Hematopoietic multipotent progenitor cell treated with erythropoietin and hydrocortisone succinate and interleukin-3 and kit ligand, for 8 days (in vitro differentiated cells): ENCODE data around the gene SYNGR3.

Experiments used
- DNase-seq: peaks from one replicate; pipeline ENCODE4 v3.0.0-alpha.2; 2015

SYNGR3 gene

GRCh38 chr16:1978476-1979120 is 11.2 kb upstream of the SYNGR3 start:
- DNase-seq, result no peak

- DNase-seq, result no peak
Observed at GRCh38 chr16:1979271-1980029, 10.3 kb upstream of the SYNGR3 start.

GRCh38 chr16:1980030-1980769 is 9.6 kb upstream of the SYNGR3 start:
- DNase-seq, result peak; percentile 16

GRCh38 chr16:1980770-1981087 is 9.0 kb upstream of the SYNGR3 start:
- no peak for DNase-seq

GRCh38 chr16:1981398-1981836 is 8.4 kb upstream of the SYNGR3 start, which contains the start of gene NOXO1:
Gene NOXO1 (minus strand): TSS chr16:1981469. CDS start chr16:1981179, 290 bp downstream.
- peak; percentile 10 for DNase-seq

GRCh38 chr16:1982013-1982433 is 7.7 kb upstream of the SYNGR3 start:
- DNase-seq, result no peak

GRCh38 chr16:1982991-1983543 is 6.7 kb upstream of the SYNGR3 start:
- no peak for DNase-seq

- DNase-seq, result peak; percentile 82
Observed at GRCh38 chr16:1983544-1984346, 6.0 kb upstream of the SYNGR3 start, which contains the start of gene GFER. Gene GFER (plus strand): TSS chr16:1984193. CDS start chr16:1984219, 26 bp downstream.

GRCh38 chr16:1984347-1985225 is 5.2 kb upstream of the SYNGR3 start:
- DNase-seq, result no peak

- DNase-seq, result no peak
Observed at GRCh38 chr16:1985466-1986150, 4.2 kb upstream of the SYNGR3 start.

- DNase-seq, result no peak
Observed at GRCh38 chr16:1987198-1987597, 2.6 kb upstream of the SYNGR3 start.

- no peak for DNase-seq
Observed at GRCh38 chr16:1990101-1990350, 256 bp downstream of the SYNGR3 start.

- no peak for DNase-seq
Observed at GRCh38 chr16:1990351-1991134, 773 bp downstream of the SYNGR3 start.

- DNase-seq, result no peak
Observed at GRCh38 chr16:1991135-1991551, 1.4 kb downstream of the SYNGR3 start.

- no peak for DNase-seq
Observed at GRCh38 chr16:1991588-1991947, 1.8 kb downstream of the SYNGR3 start.

- DNase-seq, result peak; percentile 89
Observed at GRCh38 chr16:1991948-1992703, 2.4 kb downstream of the SYNGR3 start.

- no peak for DNase-seq
Observed at GRCh38 chr16:1992704-1993317, 3.0 kb downstream of the SYNGR3 start.

GRCh38 chr16:1993731-1994131 is 4.0 kb downstream of the SYNGR3 start:
- DNase-seq, result no peak
